HG02870 (cell line): ENCODE results near the gene ERCC6.

Experiments
- ATAC-seq: cut with Tn5 transposase; IDR thresholded peaks from one replicate; pipeline ENCODE4 v1.9.1; 2021; ENCODE audit warnings: mild to moderate bottlenecking, moderate library complexity; ENCODE audit not compliant: unreplicated experiment

Gene ERCC6

GRCh38 chr10:49512121-49512809, 26.7 kb downstream of the ERCC6 start:
- no peak for ATAC-seq

- ATAC-seq: no peak
These were observed 29.1 kb downstream of the ERCC6 start for GRCh38 chr10:49509771-49510303.

GRCh38 chr10:49508654-49509053, 30.3 kb downstream of the ERCC6 start:
- peak; percentile 22 for ATAC-seq

GRCh38 chr10:49508249-49508648, 30.7 kb downstream of the ERCC6 start:
- ATAC-seq: peak; percentile 55

- ATAC-seq: no peak
These were observed 33.3 kb downstream of the ERCC6 start for GRCh38 chr10:49505589-49505988.

- no peak for ATAC-seq
These were observed 33.8 kb downstream of the ERCC6 start for GRCh38 chr10:49505076-49505475.

- no peak for ATAC-seq
These were observed 34.4 kb downstream of the ERCC6 start for GRCh38 chr10:49504528-49504927.

- no peak for ATAC-seq
These were observed 36.6 kb downstream of the ERCC6 start for GRCh38 chr10:49502358-49502757.

- ATAC-seq: no peak
These were observed 38.5 kb downstream of the ERCC6 start for GRCh38 chr10:49500412-49500811.

GRCh38 chr10:49499305-49499851, 39.5 kb downstream of the ERCC6 start:
- no peak for ATAC-seq

GRCh38 chr10:49498425-49498824, 40.5 kb downstream of the ERCC6 start:
- no peak for ATAC-seq

GRCh38 chr10:49497358-49497757, 41.6 kb downstream of the ERCC6 start:
- no peak for ATAC-seq

- no peak for ATAC-seq
These were observed 50.7 kb downstream of the ERCC6 start for GRCh38 chr10:49488056-49488717.

- no peak for ATAC-seq
These were observed 52.2 kb downstream of the ERCC6 start for GRCh38 chr10:49486738-49487137.

- ATAC-seq: no peak
These were observed 52.9 kb downstream of the ERCC6 start for GRCh38 chr10:49486009-49486408.

- no peak for ATAC-seq
These were observed 54.3 kb downstream of the ERCC6 start for GRCh38 chr10:49484486-49485235.

GRCh38 chr10:49478819-49479218, 60.1 kb downstream of the ERCC6 start:
- ATAC-seq: no peak

- ATAC-seq: no peak
These were observed 64.0 kb downstream of the ERCC6 start for GRCh38 chr10:49474901-49475300.

- no peak for ATAC-seq
These were observed 67.4 kb downstream of the ERCC6 start for GRCh38 chr10:49471532-49471931.

GRCh38 chr10:49465736-49466135, 73.2 kb downstream of the ERCC6 start:
- no peak for ATAC-seq
